Astrocyte (in vitro differentiated cells and primary cell): ENCODE measurements around the gene OR8H1.

Experiments
- EZH2 ChIP-seq: IDR thresholded peaks from 2 replicates; pipeline ENCODE4 v1.6.1; 2012; ENCODE audit warnings: mild to moderate bottlenecking, low read length, inconsistent platforms; ENCODE audit not compliant: insufficient read depth
- TF ChIP-seq, protein P1 (sequence below): IDR thresholded peaks from 2 replicates; pipeline ENCODE4 v1.5.1; 2011; ENCODE audit warnings: low read depth, mild to moderate bottlenecking, inconsistent platforms, low read length, moderate library complexity; ENCODE audit not compliant: insufficient read depth

DNA sequence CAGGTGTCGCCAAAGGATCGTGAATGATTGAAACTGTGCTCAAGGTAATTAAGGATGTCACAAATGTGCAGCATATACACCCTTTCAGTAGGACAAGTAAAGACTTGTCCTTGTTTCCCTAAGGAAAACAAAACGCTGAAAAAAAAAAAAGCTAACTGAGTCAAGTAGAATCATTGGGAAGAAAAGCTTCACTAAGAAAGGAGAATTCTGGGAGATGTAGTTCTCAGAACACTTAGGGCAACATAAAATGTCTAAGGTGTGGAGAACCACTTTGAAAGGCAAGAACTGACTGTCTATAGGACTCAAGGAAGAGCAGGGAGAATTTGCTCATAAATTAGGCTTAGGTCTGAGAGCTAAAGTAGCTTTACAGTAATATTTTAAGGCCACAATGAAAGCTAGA is 21.0 kb downstream of the OR8H1 start:
- TF ChIP-seq, protein P1, sequence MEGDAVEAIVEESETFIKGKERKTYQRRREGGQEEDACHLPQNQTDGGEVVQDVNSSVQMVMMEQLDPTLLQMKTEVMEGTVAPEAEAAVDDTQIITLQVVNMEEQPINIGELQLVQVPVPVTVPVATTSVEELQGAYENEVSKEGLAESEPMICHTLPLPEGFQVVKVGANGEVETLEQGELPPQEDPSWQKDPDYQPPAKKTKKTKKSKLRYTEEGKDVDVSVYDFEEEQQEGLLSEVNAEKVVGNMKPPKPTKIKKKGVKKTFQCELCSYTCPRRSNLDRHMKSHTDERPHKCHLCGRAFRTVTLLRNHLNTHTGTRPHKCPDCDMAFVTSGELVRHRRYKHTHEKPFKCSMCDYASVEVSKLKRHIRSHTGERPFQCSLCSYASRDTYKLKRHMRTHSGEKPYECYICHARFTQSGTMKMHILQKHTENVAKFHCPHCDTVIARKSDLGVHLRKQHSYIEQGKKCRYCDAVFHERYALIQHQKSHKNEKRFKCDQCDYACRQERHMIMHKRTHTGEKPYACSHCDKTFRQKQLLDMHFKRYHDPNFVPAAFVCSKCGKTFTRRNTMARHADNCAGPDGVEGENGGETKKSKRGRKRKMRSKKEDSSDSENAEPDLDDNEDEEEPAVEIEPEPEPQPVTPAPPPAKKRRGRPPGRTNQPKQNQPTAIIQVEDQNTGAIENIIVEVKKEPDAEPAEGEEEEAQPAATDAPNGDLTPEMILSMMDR, result no peak
- TF ChIP-seq EZH2, result no peak
